NCI-H187 treated with DMSO at 0.1 percent for 48 hours (cell line): Measurements from ENCODE around the gene GSE1.

Experiments used
- DNase-seq: peaks from one replicate; lab custom pipeline; 2025; lab: John Stamatoyannopoulos, UW

Gene GSE1

GRCh38 chr16:85707528-85708095 lies 94.5 kb downstream of the GSE1 start:
- no peak for DNase-seq

- DNase-seq = no peak
Measured at GRCh38 chr16:85708338-85708737, 95.2 kb downstream of the GSE1 start.

- DNase-seq = no peak
Measured at GRCh38 chr16:85709766-85710585, 96.9 kb downstream of the GSE1 start.

GRCh38 chr16:85710732-85711131 lies 97.6 kb downstream of the GSE1 start:
- DNase-seq = peak; percentile 50

GRCh38 chr16:85711982-85712587 lies 99.0 kb downstream of the GSE1 start:
- no peak for DNase-seq

GRCh38 chr16:85712801-85713200 lies 99.7 kb downstream of the GSE1 start:
- no peak for DNase-seq

- peak; percentile 46 for DNase-seq
Measured at GRCh38 chr16:85715169-85716021, 102.3 kb downstream of the GSE1 start.

GRCh38 chr16:85716022-85716679 lies 103.0 kb downstream of the GSE1 start:
- no peak for DNase-seq

GRCh38 chr16:85716680-85717038 lies 103.5 kb downstream of the GSE1 start:
- no peak for DNase-seq

- DNase-seq = no peak
Measured at GRCh38 chr16:85717393-85718152, 104.5 kb downstream of the GSE1 start.

GRCh38 chr16:85718153-85718477 lies 105.0 kb downstream of the GSE1 start:
- no peak for DNase-seq

- DNase-seq = no peak
Measured at GRCh38 chr16:85718682-85719081, 105.6 kb downstream of the GSE1 start.

GRCh38 chr16:85719605-85720301 lies 106.6 kb downstream of the GSE1 start:
- no peak for DNase-seq

- DNase-seq = no peak
Measured at GRCh38 chr16:85720302-85720637, 107.1 kb downstream of the GSE1 start.

GRCh38 chr16:85722128-85722893 lies 109.2 kb downstream of the GSE1 start:
- DNase-seq = no peak

GRCh38 chr16:85724126-85724879 lies 111.2 kb downstream of the GSE1 start:
- DNase-seq = no peak

- DNase-seq = no peak
Measured at GRCh38 chr16:85724936-85725335, 111.8 kb downstream of the GSE1 start.
